Tibial nerve (tissue), 3 donors: ENCODE results near the gene HLCS.

Experiments used
- CTCF ChIP-seq, 5 experiments: fragments of 200-600 bp in 3 of 5; fragments of 450-650 bp in 2 of 5; sonication (generic) in 3 of 5; IDR thresholded peaks; one replicate each; pipeline ENCODE4 v1.5.1; 2016 to 2019; ENCODE audit warnings: antibody characterized with exemption in 5 of 5, mild to moderate bottlenecking in 3 of 5, moderate library complexity in 2 of 5
- POLR2A ChIP-seq, 2 donors: fragments of 450-650 bp; IDR thresholded peaks; one replicate each; pipeline ENCODE4 v1.6.1; 2017; ENCODE audit warnings: antibody characterized with exemption in 2 of 2, mild to moderate bottlenecking in 2 of 2, moderate library complexity in 2 of 2

GRCh38 chr21:36861595-36862323 lies 104.7 kb downstream of the HLCS start:
- TF ChIP-seq CTCF (IDR thresholded peaks at IDR 0.05) (no peak), POLR2A (IDR thresholded peaks at IDR 0.05) (no peak)
